Parathyroid adenoma (tissue), 2 donors: ENCODE measurements around the gene OR52I1.

ENCODE experiments used
- H2AFZ ChIP-seq: fragments of 300-600 bp; sonication (generic); one replicate; pipeline ENCODE4 v1.7.0; 2017; ENCODE audit warnings: antibody characterized with exemption, mild to moderate bottlenecking
- H3K27ac ChIP-seq: fragments of 300-600 bp; sonication (generic); one replicate; pipeline ENCODE4 v1.7.0; 2017
- H3K27me3 ChIP-seq: fragments of 300-600 bp; sonication (generic); one replicate; pipeline ENCODE4 v1.7.0; 2017; ENCODE audit warnings: low read length; ENCODE audit not compliant: control insufficient read depth, insufficient read depth
- H3K36me3 ChIP-seq: fragments of 300-600 bp; sonication (generic); one replicate; pipeline ENCODE4 v1.7.0; 2017; ENCODE audit warnings: low read length; ENCODE audit not compliant: control insufficient read depth, insufficient read depth
- H3K4me1 ChIP-seq: fragments of 300-600 bp; sonication (generic); one replicate; pipeline ENCODE4 v1.7.0; 2017; ENCODE audit warnings: control low read depth
- H3K4me2 ChIP-seq: fragments of 300-600 bp; sonication (generic); one replicate; pipeline ENCODE4 v1.7.0; 2017; ENCODE audit warnings: low read length
- H3K4me3 ChIP-seq: fragments of 300-600 bp; sonication (generic); one replicate; pipeline ENCODE4 v1.7.0; 2017; ENCODE audit warnings: low read depth, low read length
- H3K79me2 ChIP-seq: fragments of 300-600 bp; sonication (generic); one replicate; pipeline ENCODE4 v1.7.0; 2017; ENCODE audit warnings: control low read depth
- H3K9ac ChIP-seq: fragments of 300-600 bp; sonication (generic); one replicate; pipeline ENCODE4 v1.7.0; 2017; ENCODE audit warnings: mild to moderate bottlenecking
- H3K9me3 ChIP-seq: fragments of 300-600 bp; sonication (generic); one replicate; pipeline ENCODE4 v1.7.0; 2017; ENCODE audit warnings: low read length; ENCODE audit not compliant: control insufficient read depth
- CTCF ChIP-seq: fragments of 300-600 bp; sonication (generic); IDR thresholded peaks from one replicate; pipeline ENCODE4 v1.7.0; 2017; ENCODE audit warnings: antibody characterized with exemption, mild to moderate bottlenecking
- donor health status: primary hyperparathyroidism.

The OR52I1 gene

GRCh38 chr11:4593739-4594138, at the start of gene OR52I1:
Gene OR52I1, plus strand, starts transcription at chr11:4594039. Its CDS starts 0 bp downstream, at chr11:4594039.
- no peaks in the 10 kb centered on the region for H3K9me3 ChIP-seq
- TF ChIP-seq CTCF: no peak
- H2AFZ ChIP-seq: no peak within 1 kb of the TSS
- H3K9ac ChIP-seq: no peak within 1 kb of the TSS
- H3K4me1 ChIP-seq: no peaks in the 10 kb centered on the region
- no peaks in the 10 kb centered on the region for H3K79me2 ChIP-seq
- H3K27ac ChIP-seq: no peak within 1 kb of the TSS
- no peak within 1 kb of the TSS for H3K4me3 ChIP-seq
- H3K4me2 ChIP-seq: no peak within 1 kb of the TSS
- H3K27me3 ChIP-seq: no peaks in the 10 kb centered on the region
- H3K36me3 ChIP-seq: no peaks in the 10 kb centered on the region

- no peak within 1 kb of the TSS for H3K4me2 ChIP-seq
- no peak within 1 kb of the TSS for H2AFZ ChIP-seq
- no peaks in the 10 kb centered on the region for H3K9me3 ChIP-seq
- H3K4me3 ChIP-seq: no peak within 1 kb of the TSS
- H3K9ac ChIP-seq: no peak within 1 kb of the TSS
- no peak within 1 kb of the TSS for H3K27ac ChIP-seq
- no peaks in the 10 kb centered on the region for H3K36me3 ChIP-seq
- no peaks in the 10 kb centered on the region for H3K4me1 ChIP-seq
- no peaks in the 10 kb centered on the region for H3K27me3 ChIP-seq
- TF ChIP-seq CTCF: no peak
- H3K79me2 ChIP-seq: no peaks in the 10 kb centered on the region
Observed at GRCh38 chr11:4544891-4545290, 48.9 kb upstream of the OR52I1 start, which contains the start of gene OR52M1. Gene OR52M1, plus strand, starts transcription at chr11:4545191. Its CDS starts 0 bp downstream, at chr11:4545191.

GRCh38 chr11:4546878-4547277, 47.0 kb upstream of the OR52I1 start:
- TF ChIP-seq CTCF: no peak
- no peaks in the 10 kb centered on the region for H3K36me3 ChIP-seq
- H3K27ac ChIP-seq: no peak overlapping the region
- no peaks in the 10 kb centered on the region for H3K79me2 ChIP-seq
- H3K9ac ChIP-seq: no peak overlapping the region
- no peak overlapping the region for H2AFZ ChIP-seq
- H3K9me3 ChIP-seq: no peaks in the 10 kb centered on the region
- H3K27me3 ChIP-seq: no peaks in the 10 kb centered on the region
- no peak overlapping the region for H3K4me3 ChIP-seq
- no peaks in the 10 kb centered on the region for H3K4me1 ChIP-seq
- H3K4me2 ChIP-seq: no peak overlapping the region

- H3K9me3 ChIP-seq: no peaks in the 10 kb centered on the region
- no peaks in the 10 kb centered on the region for H3K79me2 ChIP-seq
- TF ChIP-seq CTCF: no peak
- H3K27ac ChIP-seq: no peak overlapping the region
- H2AFZ ChIP-seq: no peak overlapping the region
- no peak overlapping the region for H3K4me2 ChIP-seq
- no peaks in the 10 kb centered on the region for H3K27me3 ChIP-seq
- H3K36me3 ChIP-seq: no peaks in the 10 kb centered on the region
- H3K9ac ChIP-seq: no peak overlapping the region
- H3K4me3 ChIP-seq: no peak overlapping the region
- no peaks in the 10 kb centered on the region for H3K4me1 ChIP-seq
Observed at GRCh38 chr11:4547416-4547815, 46.4 kb upstream of the OR52I1 start.

- H3K9ac ChIP-seq: no peak overlapping the region
- no peak for TF ChIP-seq CTCF
- no peaks in the 10 kb centered on the region for H3K4me1 ChIP-seq
- H3K4me2 ChIP-seq: no peak overlapping the region
- H3K27ac ChIP-seq: no peak overlapping the region
- H3K9me3 ChIP-seq: no peaks in the 10 kb centered on the region
- no peak overlapping the region for H3K4me3 ChIP-seq
- no peaks in the 10 kb centered on the region for H3K79me2 ChIP-seq
- no peak overlapping the region for H2AFZ ChIP-seq
- no peaks in the 10 kb centered on the region for H3K36me3 ChIP-seq
- no peaks in the 10 kb centered on the region for H3K27me3 ChIP-seq
Observed at GRCh38 chr11:4551346-4551979, 42.4 kb upstream of the OR52I1 start.
